B cell (primary cell): ENCODE results near the gene KRTAP10-3.

ENCODE experiments used
- CTCF ChIP-seq: fragments of 200-600 bp; IDR thresholded peaks from one replicate; pipeline ENCODE4 v1.8.0; 2022; ENCODE audit warnings: antibody characterized with exemption, mild to moderate bottlenecking
- EZH2 ChIP-seq: IDR thresholded peaks from 2 replicates; pipeline ENCODE4 v1.6.1; 2012; ENCODE audit warnings: borderline replicate concordance, low read depth, mild to moderate bottlenecking, moderate library complexity, low read length; ENCODE audit not compliant: insufficient read depth, poor library complexity, severe bottlenecking

GRCh38 chr21:44550807-44551206 is 7.8 kb downstream of the KRTAP10-3 start:
- TF ChIP-seq EZH2 (no peak), CTCF (no peak)
